CD4-positive, alpha-beta T cell (primary cell): ENCODE results near the gene BRD7. TPM values are rescaled to one million over a fixed set of nuclear protein-coding genes. Genes with fewer than 3 reads are reported as not detected.

ENCODE experiments used
- ATAC-seq: fragments of 200-7000 bp; cut with Tn5 transposase; one replicate; pipeline ENCODE4 v1.10.0; 2022; ENCODE audit warnings: mild to moderate bottlenecking; ENCODE audit not compliant: poor library complexity
- CTCF ChIA-PET: fragments of 350-600 bp; sonication (Branson Sonifier 250); formaldehyde crosslinking; loops from one replicate; lab custom pipeline; 2021; ENCODE audit warnings: antibody characterized with exemption, inconsistent platforms; lab: Charles Lee
- POLR2A ChIA-PET: fragments of 350-600 bp; sonication (Branson Sonifier 250); formaldehyde crosslinking; loops from one replicate; lab custom pipeline; 2021; ENCODE audit warnings: antibody characterized with exemption, inconsistent platforms; lab: Charles Lee
- DNase-seq, 14 experiments: peaks; one replicate each; pipeline ENCODE4 v3.0.0-alpha.2; 2013 to 2020; ENCODE audit warnings: mixed read lengths in 2 of 14
- H3K27ac ChIP-seq, 2 donors: one replicate each; pipeline versions ENCODE4 v1.5.1 to v1.7.0; 2013; ENCODE audit warnings: low read length in 2 of 2, low read depth in 1 of 2, mild to moderate bottlenecking in 1 of 2
- H3K27me3 ChIP-seq, 2 experiments: 1 replicate in 1 of 2; 2 replicates in 1 of 2; pipeline versions ENCODE4 v1.6.1 to v1.7.0; 2013; ENCODE audit warnings: low read length in 2 of 2, control low read depth in 1 of 2, mild to moderate bottlenecking in 1 of 2, moderate library complexity in 1 of 2; ENCODE audit not compliant: insufficient read depth in 2 of 2, control insufficient read depth in 1 of 2
- H3K36me3 ChIP-seq: one replicate; pipeline ENCODE4 v1.6.1; 2013; ENCODE audit warnings: low read length, control low read depth; ENCODE audit not compliant: insufficient read depth
- H3K4me1 ChIP-seq: one replicate; pipeline ENCODE4 v1.6.1; 2013; ENCODE audit warnings: low read length, control low read depth; ENCODE audit not compliant: insufficient read depth
- H3K4me3 ChIP-seq: one replicate; pipeline ENCODE4 v1.5.1; 2013; ENCODE audit warnings: mild to moderate bottlenecking, low read length, moderate library complexity
- H3K9me3 ChIP-seq, 2 experiments: 1 replicate in 1 of 2; 2 replicates in 1 of 2; pipeline versions ENCODE4 v1.6.1 to v1.7.0; 2013; ENCODE audit warnings: low read length in 2 of 2, mild to moderate bottlenecking in 2 of 2, control low read depth in 1 of 2, moderate library complexity in 1 of 2; ENCODE audit not compliant: control insufficient read depth in 1 of 2, insufficient read depth in 1 of 2
- H3K27ac Mint-ChIP-seq: one replicate; pipeline ENCODE4 v1.8.0; 2020; ENCODE audit warnings: mixed read lengths
- H3K27me3 Mint-ChIP-seq: one replicate; pipeline ENCODE4 v1.8.0; 2021; ENCODE audit warnings: mixed read lengths
- H3K36me3 Mint-ChIP-seq: one replicate; pipeline ENCODE4 v1.8.0; 2021; ENCODE audit warnings: low read depth, mixed read lengths
- H3K4me1 Mint-ChIP-seq: one replicate; pipeline ENCODE4 v1.8.0; 2021; ENCODE audit warnings: low read depth, mixed read lengths
- H3K4me3 Mint-ChIP-seq: one replicate; pipeline ENCODE4 v1.8.0; 2020; ENCODE audit warnings: mild to moderate bottlenecking, mixed read lengths
- H3K9me3 Mint-ChIP-seq: one replicate; pipeline ENCODE4 v1.8.0; 2020; ENCODE audit warnings: mixed read lengths
- CTCF ChIP-seq: fragments of 200-600 bp; IDR thresholded peaks from one replicate; pipeline ENCODE4 v1.8.0; 2022; ENCODE audit warnings: antibody characterized with exemption, mild to moderate bottlenecking
- intact Hi-C, 2 experiments: fragments of 100-400 bp; cut with DNase I in 1 of 2; cut with micrococcal nuclease in 1 of 2; formaldehyde crosslinking; loops; one replicate each; pipeline versions ENCODE4 v1.15.1 to v1.9.0; 2023 to 2025; cut with DNase I, micrococcal nuclease
- total RNA-seq, 174 experiments: library from RNA in 2 of 174; stranded (reverse) in 2 of 174; gene quantifications; one replicate each; pipeline ENCODE4 v1.2.3 and lab custom pipeline; 2021 to 2026

BRD7 gene
- total RNA-seq, 2 experiments from 2014 or later: 95.4 to 103 TPM

- Histone ChIP-seq H3K4me1 (peaks cover 94% of the 10 kb centered on the region), H3K4me3 (no peak overlapping the region), H3K9me3 (no peaks in the 10 kb centered on the region), H3K27me3 (no peaks in the 10 kb centered on the region), H3K27ac (peak overlapping the region; percentile 56 to 93), H3K36me3 (peaks cover 20% of the 10 kb centered on the region)
- Mint-ChIP-seq H3K9me3 (no peaks in the 10 kb centered on the region), H3K36me3 (peaks cover 30% of the 10 kb centered on the region), H3K27me3 (no peaks in the 10 kb centered on the region), H3K4me1 (peaks cover 98% of the 10 kb centered on the region), H3K27ac (peak overlapping the region; percentile 100), H3K4me3 (peak overlapping the region; percentile 80)
- intact Hi-C loops: loop anchor here in 1 of 2 experiments (10.0 kb wide), 1 partner anchor 123 kb away; the partner anchor contains the start of gene TENT4B
- POLR2A ChIA-PET: interaction anchor here (0.8 to 6.4 kb wide), 5 partner anchors 11 to 126 kb away, joined by 3 to 77 read pairs (median 5); partner anchors contain the start of gene ADCY7
- DNase-seq (no peak), ATAC-seq (no peak)
- CTCF ChIA-PET: interaction anchor here (0.8 to 1.9 kb wide), 7 partner anchors 8 to 528 kb away, joined by 3 to 6 read pairs (median 3); partner anchors contain the start of gene ADCY7
- TF ChIP-seq CTCF: no peak
Measured at GRCh38 chr16:50278251-50278650, 90.5 kb downstream of the BRD7 start.

GRCh38 chr16:50276801-50277555, 91.8 kb downstream of the BRD7 start:
- no peak for ATAC-seq
- DNase-seq: peak in 1 of 14 experiments; percentile 40
- H3K4me1 ChIP-seq: peaks cover 94% of the 10 kb centered on the region
- H3K27me3 Mint-ChIP-seq: no peaks in the 10 kb centered on the region
- ChIA-PET POLR2A (interaction anchor here (1.2 to 6.4 kb wide), 3 partner anchors 10 to 125 kb away, joined by 3 to 77 read pairs (median 4); partner anchors contain the start of gene ADCY7), CTCF (interaction anchor here (1.0 to 1.9 kb wide), 4 partner anchors 9 to 529 kb away, joined by 3 to 6 read pairs (median 4); no protein-coding TSS in a partner anchor)
- peak overlapping the region; percentile 56 to 93 for H3K27ac ChIP-seq
- H3K9me3 Mint-ChIP-seq: no peaks in the 10 kb centered on the region
- peak overlapping the region; percentile 80 for H3K4me3 Mint-ChIP-seq
- intact Hi-C loops: loop anchor here in 1 of 2 experiments (10.0 kb wide), 1 partner anchor 122 kb away; the partner anchor contains the start of gene TENT4B
- H3K9me3 ChIP-seq: no peaks in the 10 kb centered on the region
- H3K4me1 Mint-ChIP-seq: peaks cover 98% of the 10 kb centered on the region
- H3K27ac Mint-ChIP-seq: peak overlapping the region; percentile 100
- no peak for TF ChIP-seq CTCF
- no peaks in the 10 kb centered on the region for H3K27me3 ChIP-seq
- H3K4me3 ChIP-seq: no peak overlapping the region
- H3K36me3 Mint-ChIP-seq: peaks cover 36% of the 10 kb centered on the region
- H3K36me3 ChIP-seq: peaks cover 22% of the 10 kb centered on the region

- TF ChIP-seq CTCF: no peak
- Histone ChIP-seq H3K9me3 (no peaks in the 10 kb centered on the region), H3K27me3 (no peaks in the 10 kb centered on the region), H3K4me1 (peaks cover 94% of the 10 kb centered on the region), H3K4me3 (no peak overlapping the region), H3K36me3 (peaks cover 24% of the 10 kb centered on the region), H3K27ac (peak overlapping the region; percentile 91 to 93)
- ATAC-seq (no peak), DNase-seq (peak in 1 of 14 experiments; percentile 31)
- POLR2A ChIA-PET: interaction anchor here (3.6 to 4.3 kb wide), 2 partner anchors 11 to 39 kb away, joined by 25 to 32 read pairs; no protein-coding TSS in a partner anchor
- Mint-ChIP-seq H3K9me3 (no peaks in the 10 kb centered on the region), H3K27me3 (no peaks in the 10 kb centered on the region), H3K27ac (peak overlapping the region; percentile 100), H3K4me3 (peak overlapping the region; percentile 95), H3K4me1 (peaks cover 98% of the 10 kb centered on the region), H3K36me3 (peaks cover 42% of the 10 kb centered on the region)
- CTCF ChIA-PET: interaction anchor here (2.8 kb wide), 1 partner anchor 10 kb away, joined by 16 read pairs; the partner anchor contains the start of gene ADCY7
- intact Hi-C loops: loop anchor here in 1 of 2 experiments (10.0 kb wide), 1 partner anchor 121 kb away; the partner anchor contains the start of gene TENT4B
Measured at GRCh38 chr16:50276326-50276640, 92.5 kb downstream of the BRD7 start.
